A673 (cell line): ENCODE data around the gene ELOVL5.

ENCODE experiments used
- CTCF ChIP-seq: fragments of 300-800, 200-600 bp; sonication (generic); conservative IDR thresholded peaks from 2 replicates; pipeline ENCODE4 v1.5.1; 2017; ENCODE audit warnings: low read depth, mild to moderate bottlenecking, antibody characterized with exemption, low read length, moderate library complexity, mixed read lengths
- EZH2 ChIP-seq: fragments of 200-600 bp; sonication (generic); IDR thresholded peaks from 2 replicates; pipeline ENCODE4 v1.6.1; 2017; ENCODE audit warnings: borderline replicate concordance, low read depth, mild to moderate bottlenecking, mixed read lengths, antibody characterized with exemption, low read length; ENCODE audit not compliant: poor library complexity, severe bottlenecking

- TF ChIP-seq CTCF = no peak
- no peak for TF ChIP-seq EZH2
These were observed 30.3 kb downstream of the ELOVL5 start for GRCh38 chr6:53318429-53318828.
